Parathyroid adenoma (tissue), 2 donors: ENCODE results near the gene OSBPL8.

ENCODE experiments used
- H2AFZ ChIP-seq: fragments of 300-600 bp; sonication (generic); one replicate; pipeline ENCODE4 v1.7.0; 2017; ENCODE audit warnings: antibody characterized with exemption, mild to moderate bottlenecking
- H3K27ac ChIP-seq: fragments of 300-600 bp; sonication (generic); one replicate; pipeline ENCODE4 v1.7.0; 2017
- H3K27me3 ChIP-seq: fragments of 300-600 bp; sonication (generic); one replicate; pipeline ENCODE4 v1.7.0; 2017; ENCODE audit warnings: low read length; ENCODE audit not compliant: control insufficient read depth, insufficient read depth
- H3K36me3 ChIP-seq: fragments of 300-600 bp; sonication (generic); one replicate; pipeline ENCODE4 v1.7.0; 2017; ENCODE audit warnings: low read length; ENCODE audit not compliant: control insufficient read depth, insufficient read depth
- H3K4me1 ChIP-seq: fragments of 300-600 bp; sonication (generic); one replicate; pipeline ENCODE4 v1.7.0; 2017; ENCODE audit warnings: control low read depth
- H3K4me2 ChIP-seq: fragments of 300-600 bp; sonication (generic); one replicate; pipeline ENCODE4 v1.7.0; 2017; ENCODE audit warnings: low read length
- H3K4me3 ChIP-seq: fragments of 300-600 bp; sonication (generic); one replicate; pipeline ENCODE4 v1.7.0; 2017; ENCODE audit warnings: low read depth, low read length
- H3K79me2 ChIP-seq: fragments of 300-600 bp; sonication (generic); one replicate; pipeline ENCODE4 v1.7.0; 2017; ENCODE audit warnings: control low read depth
- H3K9ac ChIP-seq: fragments of 300-600 bp; sonication (generic); one replicate; pipeline ENCODE4 v1.7.0; 2017; ENCODE audit warnings: mild to moderate bottlenecking
- H3K9me3 ChIP-seq: fragments of 300-600 bp; sonication (generic); one replicate; pipeline ENCODE4 v1.7.0; 2017; ENCODE audit warnings: low read length; ENCODE audit not compliant: control insufficient read depth
- TF ChIP-seq, protein P1 (sequence below): fragments of 300-600 bp; sonication (generic); IDR thresholded peaks from one replicate; pipeline ENCODE4 v1.7.0; 2017; ENCODE audit warnings: antibody characterized with exemption, mild to moderate bottlenecking
- donor health status: primary hyperparathyroidism.

Gene OSBPL8

DNA sequence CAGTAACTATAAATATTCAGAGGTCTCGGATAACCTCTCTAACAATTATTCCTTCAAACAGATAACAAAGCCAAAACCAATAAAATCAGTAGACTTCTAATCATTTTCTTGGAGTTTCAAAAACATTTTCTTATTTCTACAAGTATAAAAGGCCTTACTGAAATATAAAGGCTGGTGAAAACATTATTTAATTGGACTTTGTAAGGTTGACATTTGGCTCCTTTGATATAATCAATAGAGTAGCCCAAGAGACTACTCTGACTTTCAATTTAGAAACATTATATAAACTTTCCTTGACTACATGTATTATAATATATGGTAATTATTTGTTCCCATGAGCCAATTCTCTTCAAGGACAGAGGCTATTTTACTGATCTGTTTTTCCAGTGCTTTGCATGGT lies 68.3 kb downstream of the OSBPL8 start:
- Histone ChIP-seq H3K27me3 (no peaks in the 10 kb centered on the region), H3K4me2 (no peak overlapping the region), H3K4me1 (no peaks in the 10 kb centered on the region), H3K27ac (no peak overlapping the region), H3K4me3 (no peak overlapping the region), H3K9ac (no peak overlapping the region), H3K36me3 (no peaks in the 10 kb centered on the region), H3K9me3 (no peaks in the 10 kb centered on the region), H3K79me2 (peaks cover 4% of the 10 kb centered on the region), H2AFZ (no peak overlapping the region)
- TF ChIP-seq, protein P1, sequence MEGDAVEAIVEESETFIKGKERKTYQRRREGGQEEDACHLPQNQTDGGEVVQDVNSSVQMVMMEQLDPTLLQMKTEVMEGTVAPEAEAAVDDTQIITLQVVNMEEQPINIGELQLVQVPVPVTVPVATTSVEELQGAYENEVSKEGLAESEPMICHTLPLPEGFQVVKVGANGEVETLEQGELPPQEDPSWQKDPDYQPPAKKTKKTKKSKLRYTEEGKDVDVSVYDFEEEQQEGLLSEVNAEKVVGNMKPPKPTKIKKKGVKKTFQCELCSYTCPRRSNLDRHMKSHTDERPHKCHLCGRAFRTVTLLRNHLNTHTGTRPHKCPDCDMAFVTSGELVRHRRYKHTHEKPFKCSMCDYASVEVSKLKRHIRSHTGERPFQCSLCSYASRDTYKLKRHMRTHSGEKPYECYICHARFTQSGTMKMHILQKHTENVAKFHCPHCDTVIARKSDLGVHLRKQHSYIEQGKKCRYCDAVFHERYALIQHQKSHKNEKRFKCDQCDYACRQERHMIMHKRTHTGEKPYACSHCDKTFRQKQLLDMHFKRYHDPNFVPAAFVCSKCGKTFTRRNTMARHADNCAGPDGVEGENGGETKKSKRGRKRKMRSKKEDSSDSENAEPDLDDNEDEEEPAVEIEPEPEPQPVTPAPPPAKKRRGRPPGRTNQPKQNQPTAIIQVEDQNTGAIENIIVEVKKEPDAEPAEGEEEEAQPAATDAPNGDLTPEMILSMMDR: no peak

DNA sequence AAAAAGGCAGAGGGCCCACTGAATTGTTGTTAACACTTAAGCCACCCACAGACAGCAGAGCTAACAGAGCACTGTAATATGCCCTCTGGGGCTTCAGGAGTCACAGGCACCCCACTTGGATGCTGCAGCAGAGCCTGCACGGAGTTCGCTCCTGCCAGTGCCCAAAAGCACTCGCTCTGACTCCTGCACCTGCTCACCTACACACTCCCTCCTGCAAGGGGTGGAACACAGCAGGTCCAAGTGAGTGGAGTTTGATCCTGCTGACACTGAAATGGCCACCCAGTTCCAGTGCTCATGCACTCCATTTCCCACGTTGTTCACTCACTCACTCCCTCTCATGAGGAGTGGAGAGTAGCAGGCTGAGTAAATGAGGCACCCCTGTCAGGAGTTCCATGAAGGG lies 68.8 kb downstream of the OSBPL8 start:
- Histone ChIP-seq H2AFZ (no peak overlapping the region), H3K4me3 (no peak overlapping the region), H3K9me3 (no peaks in the 10 kb centered on the region), H3K27ac (no peak overlapping the region), H3K9ac (no peak overlapping the region), H3K36me3 (no peaks in the 10 kb centered on the region), H3K4me2 (no peak overlapping the region), H3K4me1 (no peaks in the 10 kb centered on the region), H3K27me3 (no peaks in the 10 kb centered on the region), H3K79me2 (peaks cover 4% of the 10 kb centered on the region)
- TF ChIP-seq, protein P1: no peak

DNA sequence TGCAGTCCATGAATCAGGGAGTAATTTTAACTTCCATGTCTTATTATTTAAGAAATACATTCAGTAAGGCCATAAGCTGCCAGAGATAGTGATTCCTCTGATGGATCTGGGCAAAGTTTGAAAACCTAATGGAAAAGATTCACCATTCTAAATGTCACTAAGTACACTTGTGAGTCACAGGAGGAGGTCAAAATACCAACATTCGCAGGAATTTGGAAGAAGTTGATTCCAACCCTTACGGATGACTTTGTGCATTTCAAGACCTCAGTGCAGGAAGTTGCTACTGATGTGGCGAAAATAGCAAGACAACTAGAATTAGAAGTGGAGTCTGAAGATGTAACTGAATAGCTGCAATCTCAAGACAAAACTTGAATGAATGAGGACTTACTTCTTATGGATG lies 69.8 kb downstream of the OSBPL8 start:
- H3K4me2 ChIP-seq: no peak overlapping the region
- H3K27me3 ChIP-seq: no peaks in the 10 kb centered on the region
- H3K9me3 ChIP-seq: no peaks in the 10 kb centered on the region
- H3K36me3 ChIP-seq: no peaks in the 10 kb centered on the region
- peaks cover 4% of the 10 kb centered on the region for H3K79me2 ChIP-seq
- no peak overlapping the region for H3K4me3 ChIP-seq
- TF ChIP-seq, protein P1: no peak
- no peak overlapping the region for H2AFZ ChIP-seq
- no peak overlapping the region for H3K27ac ChIP-seq
- no peaks in the 10 kb centered on the region for H3K4me1 ChIP-seq
- no peak overlapping the region for H3K9ac ChIP-seq

- H3K36me3 ChIP-seq: no peaks in the 10 kb centered on the region
- no peak overlapping the region for H3K27ac ChIP-seq
- H3K4me1 ChIP-seq: no peaks in the 10 kb centered on the region
- H3K4me3 ChIP-seq: no peak overlapping the region
- H3K9me3 ChIP-seq: no peaks in the 10 kb centered on the region
- TF ChIP-seq, protein P1: no peak
- peaks cover 4% of the 10 kb centered on the region for H3K79me2 ChIP-seq
- H3K4me2 ChIP-seq: no peak overlapping the region
- H2AFZ ChIP-seq: no peak overlapping the region
- H3K27me3 ChIP-seq: no peaks in the 10 kb centered on the region
- H3K9ac ChIP-seq: no peak overlapping the region
These were observed 73.6 kb downstream of the OSBPL8 start for GRCh38 chr12:76486011-76486410.

DNA sequence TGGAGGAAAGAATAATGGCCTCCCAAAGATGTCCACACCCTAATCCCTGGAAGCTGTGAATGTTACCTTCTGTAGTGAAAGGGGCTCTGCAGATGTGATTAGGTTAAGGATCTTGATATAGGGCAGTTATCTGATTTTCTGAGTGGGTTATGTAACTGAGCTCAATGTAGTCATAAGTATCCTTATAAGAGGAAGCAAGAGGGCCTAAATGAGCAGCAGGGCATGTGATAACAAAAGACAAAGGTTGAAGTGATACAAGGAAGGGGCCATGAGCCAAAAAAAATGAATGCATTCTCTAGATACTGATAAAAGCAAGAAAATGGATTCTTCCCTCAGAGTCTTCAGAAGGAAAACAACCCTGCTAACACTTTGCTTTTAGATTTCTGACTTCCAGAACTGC lies 78.8 kb downstream of the OSBPL8 start:
- Histone ChIP-seq H3K4me3 (no peak overlapping the region), H3K9ac (no peak overlapping the region), H3K4me2 (no peak overlapping the region), H3K36me3 (no peaks in the 10 kb centered on the region), H2AFZ (no peak overlapping the region), H3K4me1 (no peaks in the 10 kb centered on the region), H3K27ac (no peak overlapping the region), H3K27me3 (no peaks in the 10 kb centered on the region), H3K9me3 (no peaks in the 10 kb centered on the region), H3K79me2 (no peaks in the 10 kb centered on the region)
- TF ChIP-seq, protein P1: no peak
